Progenitor cell of endocrine pancreas (in vitro differentiated cells): Measurements from ENCODE around the gene ZNF329. TPM values are rescaled to one million over a fixed set of nuclear protein-coding genes. Genes with fewer than 3 reads are reported as not detected.
A peak's percentile ranks its signal among the peaks of the same experiment; 100 is the strongest.

Source experiments
- DNase-seq: peaks from one replicate; pipeline ENCODE4 v3.0.0; 2021; ENCODE audit warnings: low spot score; ENCODE audit not compliant: unreplicated experiment
- H3K27ac Mint-ChIP-seq: 2 replicates; pipeline ENCODE4 v1.8.0; 2021; ENCODE audit warnings: mild to moderate bottlenecking, moderate library complexity, mixed read lengths
- H3K27me3 Mint-ChIP-seq: 2 replicates; pipeline ENCODE4 v1.8.0; 2021; ENCODE audit warnings: mixed read lengths
- H3K36me3 Mint-ChIP-seq: 2 replicates; pipeline ENCODE4 v1.8.0; 2022; ENCODE audit warnings: mixed read lengths; ENCODE audit not compliant: insufficient read depth
- H3K4me1 Mint-ChIP-seq: 2 replicates; pipeline ENCODE4 v1.8.0; 2021; ENCODE audit warnings: low read depth, mixed read lengths
- H3K4me3 Mint-ChIP-seq: 2 replicates; pipeline ENCODE4 v1.8.0; 2021; ENCODE audit warnings: low read depth, mild to moderate bottlenecking, moderate library complexity, mixed read lengths
- H3K9me3 Mint-ChIP-seq: 2 replicates; pipeline ENCODE4 v1.8.0; 2021; ENCODE audit warnings: low read depth, mixed read lengths
- total RNA-seq: library from RNA; stranded (reverse); gene quantifications from 2 replicates; pipeline ENCODE4 v1.2.1, GENCODE V29; 2021
- TF ChIP-seq, protein P1 (sequence below): fragments of 200-600 bp; sonication (generic); IDR thresholded peaks from one replicate; pipeline ENCODE4 v1.5.0; 2021; ENCODE audit warnings: antibody characterized with exemption, mild to moderate bottlenecking; ENCODE audit not compliant: unreplicated experiment

Gene ZNF329
- total RNA-seq, 1 donor from 2014 or later = 17.0 TPM

DNA sequence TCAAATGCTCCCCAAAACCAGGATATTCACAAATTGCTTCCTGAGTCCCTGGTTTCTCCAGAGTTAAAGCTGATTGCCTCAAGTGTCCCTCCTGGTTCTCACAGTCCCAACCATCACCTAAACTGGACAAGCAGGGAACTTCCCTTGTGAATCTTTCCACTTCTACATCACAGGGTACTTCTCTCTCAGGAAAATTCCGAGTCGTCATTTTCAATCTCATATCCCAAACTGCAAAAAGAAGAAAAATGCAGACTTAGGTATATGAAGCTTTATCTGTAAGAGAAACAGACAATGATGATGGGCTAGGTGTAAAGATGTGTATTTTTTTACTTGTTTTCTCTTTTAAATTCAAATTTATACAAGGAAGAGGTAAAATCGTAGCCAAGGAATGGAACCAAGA lies 21.3 kb downstream of the ZNF329 start:
- H3K4me1 Mint-ChIP-seq = no peaks in the 10 kb centered on the region
- peak overlapping the region; percentile 45 for H3K27ac Mint-ChIP-seq
- TF ChIP-seq, protein P1, sequence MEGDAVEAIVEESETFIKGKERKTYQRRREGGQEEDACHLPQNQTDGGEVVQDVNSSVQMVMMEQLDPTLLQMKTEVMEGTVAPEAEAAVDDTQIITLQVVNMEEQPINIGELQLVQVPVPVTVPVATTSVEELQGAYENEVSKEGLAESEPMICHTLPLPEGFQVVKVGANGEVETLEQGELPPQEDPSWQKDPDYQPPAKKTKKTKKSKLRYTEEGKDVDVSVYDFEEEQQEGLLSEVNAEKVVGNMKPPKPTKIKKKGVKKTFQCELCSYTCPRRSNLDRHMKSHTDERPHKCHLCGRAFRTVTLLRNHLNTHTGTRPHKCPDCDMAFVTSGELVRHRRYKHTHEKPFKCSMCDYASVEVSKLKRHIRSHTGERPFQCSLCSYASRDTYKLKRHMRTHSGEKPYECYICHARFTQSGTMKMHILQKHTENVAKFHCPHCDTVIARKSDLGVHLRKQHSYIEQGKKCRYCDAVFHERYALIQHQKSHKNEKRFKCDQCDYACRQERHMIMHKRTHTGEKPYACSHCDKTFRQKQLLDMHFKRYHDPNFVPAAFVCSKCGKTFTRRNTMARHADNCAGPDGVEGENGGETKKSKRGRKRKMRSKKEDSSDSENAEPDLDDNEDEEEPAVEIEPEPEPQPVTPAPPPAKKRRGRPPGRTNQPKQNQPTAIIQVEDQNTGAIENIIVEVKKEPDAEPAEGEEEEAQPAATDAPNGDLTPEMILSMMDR = no peak
- DNase-seq = no peak
- peaks cover 72% of the 10 kb centered on the region for H3K9me3 Mint-ChIP-seq
- peaks cover 84% of the 10 kb centered on the region for H3K36me3 Mint-ChIP-seq
- no peak overlapping the region for H3K4me3 Mint-ChIP-seq
- no peaks in the 10 kb centered on the region for H3K27me3 Mint-ChIP-seq

DNA sequence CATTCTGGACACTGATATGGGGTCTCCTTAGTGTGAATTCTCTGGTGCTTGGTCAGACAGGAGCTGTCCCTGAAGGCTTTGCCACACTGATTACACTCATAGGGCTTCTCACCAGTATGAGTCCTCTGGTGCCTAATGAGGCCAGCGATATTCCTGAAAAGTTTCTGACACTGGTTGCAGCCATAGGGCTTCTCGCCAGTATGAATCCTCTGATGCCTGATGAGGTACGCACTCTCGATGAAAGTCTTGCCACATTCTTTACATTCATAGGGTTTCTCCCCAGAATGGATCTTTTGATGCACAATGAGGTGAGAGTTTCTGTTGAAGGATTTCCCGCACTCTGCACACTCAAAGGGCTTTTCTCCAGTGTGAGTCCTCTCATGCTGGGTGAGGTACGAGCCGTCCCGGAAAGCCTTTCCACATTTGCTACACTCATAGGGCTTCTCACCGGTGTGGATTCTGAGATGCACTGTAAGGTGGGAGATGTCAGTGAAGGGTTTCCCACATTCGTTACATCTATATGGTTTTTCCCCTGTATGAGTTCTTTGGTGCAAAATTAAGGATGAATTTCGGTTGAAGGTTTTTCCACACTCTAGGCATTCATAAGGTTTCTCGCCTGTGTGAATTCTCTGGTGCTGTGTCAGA lies 22.4 kb downstream of the ZNF329 start:
- Mint-ChIP-seq H3K27ac (peak overlapping the region; percentile 45), H3K27me3 (no peaks in the 10 kb centered on the region), H3K4me3 (no peak overlapping the region), H3K36me3 (peaks cover 76% of the 10 kb centered on the region), H3K9me3 (peaks cover 68% of the 10 kb centered on the region), H3K4me1 (no peaks in the 10 kb centered on the region)
- TF ChIP-seq, protein P1 = no peak
- DNase-seq = no peak

DNA sequence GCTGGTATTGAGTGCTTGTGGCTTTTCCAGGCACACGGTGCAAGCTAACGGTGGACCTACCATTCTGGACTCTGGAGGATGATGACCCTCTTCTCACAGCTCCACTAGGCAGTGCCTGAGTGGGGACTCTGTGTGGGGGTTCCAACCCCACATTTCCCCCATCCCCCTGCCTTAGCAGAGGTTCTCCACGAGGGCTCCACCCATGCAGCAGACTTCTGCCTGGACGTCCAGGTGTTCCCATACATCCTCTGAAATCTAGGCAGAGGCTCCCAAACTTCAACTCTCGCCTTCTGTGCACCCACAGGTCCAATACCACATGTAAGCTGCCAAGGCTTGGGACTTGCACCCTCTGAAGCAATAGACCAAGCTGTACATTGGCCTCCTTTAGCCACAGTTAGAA lies 27.2 kb downstream of the ZNF329 start:
- Mint-ChIP-seq H3K27ac (no peak overlapping the region), H3K27me3 (no peaks in the 10 kb centered on the region), H3K9me3 (peaks cover 71% of the 10 kb centered on the region), H3K36me3 (peaks cover 40% of the 10 kb centered on the region), H3K4me3 (no peak overlapping the region), H3K4me1 (no peaks in the 10 kb centered on the region)
- no peak for DNase-seq
- TF ChIP-seq, protein P1 = no peak

DNA sequence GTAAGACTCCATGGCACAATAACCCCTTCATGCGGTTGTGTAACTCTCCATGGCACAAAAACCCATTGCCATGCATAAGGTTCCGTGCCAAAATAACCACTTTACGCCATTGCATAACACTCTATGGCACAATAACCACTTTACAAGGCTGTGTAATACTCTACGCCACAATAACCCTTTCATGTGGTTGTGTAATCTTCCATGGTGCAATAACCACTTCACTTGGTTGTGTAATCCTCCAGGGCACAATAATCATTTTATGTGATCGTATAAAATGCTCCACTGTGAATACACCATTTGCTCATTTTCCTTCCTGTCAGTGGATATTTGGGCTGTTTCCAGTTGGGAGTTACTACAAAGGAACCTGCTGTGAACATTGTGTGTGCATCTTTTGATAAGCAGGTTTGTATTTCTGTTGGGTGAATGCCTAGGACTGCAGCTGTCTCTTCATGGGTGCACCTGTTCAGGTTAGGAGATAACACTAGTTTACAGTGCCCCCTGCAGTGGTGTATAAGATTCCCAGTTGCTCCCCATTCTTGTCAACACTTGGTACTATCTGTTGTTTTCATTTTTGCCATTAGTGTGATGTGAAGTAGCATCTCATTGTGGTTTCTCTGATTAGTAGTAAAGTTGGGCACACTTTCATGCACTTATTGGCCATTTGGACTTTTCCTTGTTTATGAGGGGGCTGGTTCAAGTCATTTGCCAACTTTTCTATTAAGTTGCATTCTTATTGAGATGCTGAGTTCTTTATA lies 31.4 kb downstream of the ZNF329 start:
- DNase-seq = no peak
- H3K36me3 Mint-ChIP-seq = peaks cover 14% of the 10 kb centered on the region

DNA sequence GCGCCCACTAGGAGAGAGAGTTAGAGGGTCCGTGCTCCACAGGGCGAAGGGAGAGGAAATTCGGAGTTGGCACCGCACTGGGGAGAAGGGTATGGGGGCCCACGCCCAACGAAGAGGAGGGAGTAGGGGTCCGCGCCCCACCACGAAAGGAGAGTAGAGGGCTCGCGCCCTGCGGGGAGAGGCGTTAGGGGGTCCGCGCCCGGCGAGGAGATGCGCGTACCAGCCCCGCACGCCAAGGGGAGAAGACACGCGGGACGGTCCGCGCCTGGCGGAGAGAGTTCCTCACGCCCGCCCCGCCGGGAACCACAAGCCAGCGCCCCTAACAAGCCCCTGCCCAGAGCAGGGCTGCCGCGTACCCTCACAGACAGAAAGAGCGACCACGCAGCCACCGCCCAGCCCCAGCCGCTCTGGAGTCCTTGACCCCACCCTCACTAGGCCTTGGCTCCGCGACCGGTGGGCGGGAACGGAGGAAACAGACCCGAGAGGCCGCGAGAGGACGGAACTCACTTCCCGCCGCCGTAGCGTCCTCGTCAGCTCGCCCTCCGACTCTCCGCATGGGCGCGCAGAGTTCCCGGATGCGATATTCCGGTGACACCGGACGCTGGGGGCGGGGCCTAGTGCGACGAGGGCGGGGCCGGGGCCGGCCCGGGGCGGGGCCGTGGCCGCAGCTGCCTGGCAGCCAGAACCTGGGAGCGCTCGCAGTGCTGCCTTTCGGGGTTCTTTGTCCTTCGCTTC lies 32.6 kb downstream of the ZNF329 start:
- no peaks in the 10 kb centered on the region for H3K27me3 Mint-ChIP-seq
- no peak overlapping the region for H3K27ac Mint-ChIP-seq
- TF ChIP-seq, protein P1 = no peak
- peaks cover 60% of the 10 kb centered on the region for H3K9me3 Mint-ChIP-seq
- H3K4me1 Mint-ChIP-seq = no peaks in the 10 kb centered on the region
- peaks cover 11% of the 10 kb centered on the region for H3K36me3 Mint-ChIP-seq
- no peak for DNase-seq
- H3K4me3 Mint-ChIP-seq = no peak overlapping the region

More for the DNA sequence above, 31.4 kb downstream of the ZNF329 start:
- TF ChIP-seq, protein P1 = no peak
- peaks cover 62% of the 10 kb centered on the region for H3K9me3 Mint-ChIP-seq
- no peaks in the 10 kb centered on the region for H3K4me1 Mint-ChIP-seq
- no peak overlapping the region for H3K4me3 Mint-ChIP-seq
- no peak overlapping the region for H3K27ac Mint-ChIP-seq
- H3K27me3 Mint-ChIP-seq = no peaks in the 10 kb centered on the region
